GM19238 (cell line): Measurements from ENCODE around the gene ITPR2.
"Not testable (repeated sequence)": the region's sequence is repeated elsewhere in the genome, so short reads cannot be mapped to it uniquely, and the experiment has no call there.

ENCODE experiments used
- DNase-seq: peaks from one replicate; pipeline ENCODE4 v3.0.0; 2011; ENCODE audit warnings: low spot score; ENCODE audit not compliant: insufficient read length

The ITPR2 gene

GRCh38 chr12:26678697-26679660 lies 154.0 kb downstream of the ITPR2 start:
- DNase-seq, result no peak

- DNase-seq, result not testable (repeated sequence)
Measured at GRCh38 chr12:26671487-26671886, 161.5 kb downstream of the ITPR2 start.

GRCh38 chr12:26668847-26669246 lies 164.1 kb downstream of the ITPR2 start:
- no peak for DNase-seq

DNA sequence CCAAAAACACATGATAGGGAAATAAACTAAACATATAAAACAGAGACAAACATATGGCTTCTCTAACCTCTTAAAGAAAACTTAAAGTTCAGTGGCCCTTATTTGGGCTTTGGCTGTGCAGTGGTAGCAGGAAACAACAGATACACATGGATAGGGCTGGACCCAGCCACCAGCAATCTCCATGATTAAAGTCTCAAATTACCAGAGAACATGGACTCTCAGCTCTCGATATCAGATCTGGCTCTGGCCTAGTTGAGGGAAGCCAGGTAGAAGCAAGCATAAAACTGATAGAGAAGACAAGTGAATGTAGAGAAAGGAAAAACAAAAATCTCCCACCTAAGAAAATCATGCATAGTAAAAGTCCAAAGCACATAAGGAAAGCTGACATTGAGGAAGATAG lies 164.8 kb downstream of the ITPR2 start:
- DNase-seq, result no peak

DNA sequence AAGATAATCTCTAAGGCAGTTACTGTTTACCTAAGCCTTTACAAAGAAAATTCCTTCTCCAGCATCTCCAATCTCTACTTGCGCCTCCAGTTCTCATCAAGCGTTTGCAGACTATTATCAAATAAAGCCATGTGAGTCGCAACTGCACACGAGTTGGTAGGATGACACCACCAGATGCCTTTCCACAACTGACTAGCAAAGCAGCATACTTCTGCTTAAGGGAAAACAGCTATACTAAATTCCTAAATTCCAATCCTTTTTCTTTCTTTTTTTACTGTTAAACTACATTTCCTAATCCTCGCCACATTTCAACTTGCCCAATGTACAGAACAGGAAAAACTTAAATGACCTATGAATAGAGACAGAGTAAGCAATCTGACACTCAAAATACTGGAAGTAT lies 166.7 kb downstream of the ITPR2 start:
- DNase-seq, result no peak

GRCh38 chr12:26661399-26661798 lies 171.6 kb downstream of the ITPR2 start:
- DNase-seq, result no peak

GRCh38 chr12:26659930-26660329 lies 173.1 kb downstream of the ITPR2 start:
- DNase-seq, result no peak

GRCh38 chr12:26658991-26659390 lies 174.0 kb downstream of the ITPR2 start:
- DNase-seq, result no peak

DNA sequence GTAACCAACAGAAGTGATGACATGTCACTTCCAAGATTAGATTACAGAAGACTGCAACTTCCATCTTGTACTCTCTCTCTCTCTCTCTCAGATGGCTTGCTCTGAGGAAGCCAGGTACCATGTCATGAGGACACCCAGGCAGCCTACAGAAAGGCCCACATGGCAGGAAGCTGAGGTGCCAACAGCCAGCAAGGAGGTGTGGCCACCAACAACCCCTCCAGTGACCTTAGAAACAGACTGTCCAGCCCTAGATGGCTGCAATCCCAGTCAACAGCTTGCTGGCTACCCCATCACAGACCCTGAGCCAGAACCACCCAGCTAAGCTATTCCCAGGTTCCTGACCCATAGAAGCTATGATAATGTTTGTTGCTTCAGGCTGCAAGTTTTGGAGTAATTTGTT lies 178.4 kb downstream of the ITPR2 start:
- DNase-seq, result no peak

- DNase-seq, result peak; percentile 15
Measured at GRCh38 chr12:26651566-26652188, 181.3 kb downstream of the ITPR2 start.

GRCh38 chr12:26651036-26651435 lies 182.0 kb downstream of the ITPR2 start:
- no peak for DNase-seq

DNA sequence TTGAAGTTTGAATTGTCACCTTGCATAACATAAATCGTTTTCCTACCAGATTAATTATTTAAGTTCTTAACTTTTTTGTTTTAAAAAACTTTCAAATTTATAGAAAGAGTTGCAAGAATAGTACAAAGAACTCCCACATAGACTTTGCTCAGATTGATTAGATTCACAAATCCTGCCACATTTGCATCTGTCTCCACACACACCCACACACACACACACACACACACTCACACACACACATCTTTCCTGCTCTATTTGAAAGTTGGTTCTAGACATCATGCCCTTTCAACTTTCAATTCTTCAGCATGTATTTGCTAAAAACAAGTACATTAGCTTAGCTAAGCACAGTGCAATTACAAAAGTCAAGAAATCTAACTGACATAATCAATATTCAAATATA lies 184.0 kb downstream of the ITPR2 start:
- no peak for DNase-seq

DNA sequence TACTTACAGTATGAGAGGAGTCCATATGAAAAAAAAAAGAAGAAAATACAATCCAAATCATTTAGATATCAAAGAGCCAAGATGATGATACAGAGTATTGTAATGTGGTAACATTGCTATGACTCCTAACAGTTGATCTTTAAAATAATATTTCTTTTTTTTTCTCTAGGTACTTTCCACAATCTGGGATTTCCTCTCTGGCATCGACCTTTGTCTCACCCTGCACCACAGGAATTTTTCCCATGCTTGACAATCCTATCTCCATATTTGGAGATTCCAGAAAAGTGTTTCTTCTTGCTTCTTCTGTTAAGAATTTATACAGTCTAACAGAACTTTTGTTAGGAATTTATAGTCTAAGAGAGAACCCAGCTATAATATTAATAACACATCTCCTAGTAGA lies 184.4 kb downstream of the ITPR2 start:
- DNase-seq, result no peak

DNA sequence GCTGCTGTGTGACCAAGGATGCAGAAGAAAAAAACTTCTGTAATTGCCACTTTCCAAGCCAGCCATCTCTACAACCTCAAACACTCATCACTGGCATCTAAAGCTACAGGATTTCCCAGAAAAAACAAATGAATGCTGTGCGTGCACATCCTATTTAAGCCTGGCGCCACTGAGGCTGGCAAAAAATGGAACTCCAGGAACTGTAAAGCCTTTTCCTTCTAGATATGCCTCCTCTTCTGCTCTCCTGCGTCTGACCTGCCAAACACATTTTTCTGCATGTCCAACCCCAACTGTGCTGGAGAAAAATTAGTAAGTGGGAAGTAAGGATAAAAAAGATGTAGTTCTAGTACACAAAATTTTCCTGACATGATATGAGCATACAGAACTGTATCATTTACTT lies 184.9 kb downstream of the ITPR2 start:
- no peak for DNase-seq

GRCh38 chr12:26647088-26647487 lies 185.9 kb downstream of the ITPR2 start:
- no peak for DNase-seq

- DNase-seq, result no peak
Measured at GRCh38 chr12:26646571-26646970, 186.4 kb downstream of the ITPR2 start.

DNA sequence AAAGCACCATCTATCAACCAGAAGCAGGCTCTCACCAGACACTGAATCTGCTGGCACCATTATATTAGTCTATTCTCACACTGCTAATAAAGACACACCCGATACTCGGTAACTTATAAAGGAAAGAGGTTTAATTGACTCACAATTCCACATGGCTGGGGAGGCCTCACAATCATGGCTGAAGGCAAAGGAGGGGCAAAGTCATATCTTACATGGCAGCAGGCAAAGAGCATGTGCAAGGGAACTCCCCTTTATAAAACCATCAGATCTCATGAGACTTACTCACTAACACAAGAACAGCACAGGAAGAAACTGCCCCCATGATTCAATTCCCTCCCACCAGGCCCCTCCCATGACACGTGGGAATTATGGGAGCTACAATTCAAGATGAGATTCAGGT lies 188.6 kb downstream of the ITPR2 start:
- DNase-seq, result not testable (repeated sequence)

- DNase-seq, result no peak
Measured at GRCh38 chr12:26643532-26644315, 189.3 kb downstream of the ITPR2 start.

- no peak for DNase-seq
Measured at GRCh38 chr12:26642361-26642760, 190.6 kb downstream of the ITPR2 start.

DNA sequence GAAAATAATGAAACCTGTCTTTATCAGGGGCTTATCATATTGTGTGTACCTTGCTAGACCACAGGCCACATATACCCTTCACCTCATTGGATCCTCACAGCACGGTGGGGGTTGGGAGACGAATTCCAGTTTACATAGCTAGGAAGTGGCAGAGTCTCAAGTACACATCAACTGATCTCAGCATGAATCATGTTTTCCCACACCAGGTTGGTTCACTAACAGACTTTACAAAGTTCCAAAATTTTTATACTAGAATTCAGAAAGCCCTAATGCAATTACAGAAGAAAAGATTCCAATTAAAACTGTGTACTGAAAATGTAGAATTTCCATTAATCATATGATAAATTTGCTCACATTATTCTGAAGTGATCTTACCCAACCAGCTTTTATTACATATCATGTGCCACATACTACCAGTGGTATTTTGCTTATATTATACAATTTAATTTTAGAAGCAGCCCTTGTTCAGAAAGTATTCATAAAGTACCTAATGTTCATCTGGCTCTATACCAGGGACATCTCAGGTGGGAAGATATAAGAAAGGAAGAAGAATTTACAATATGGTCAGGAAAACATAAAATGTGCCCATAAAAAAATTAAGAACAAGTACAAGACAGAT lies 196.2 kb downstream of the ITPR2 start:
- DNase-seq, result no peak

GRCh38 chr12:26633591-26634210 lies 199.3 kb downstream of the ITPR2 start:
- DNase-seq, result no peak
